ENCODE measurements around the gene RECQL.
"Not testable (repeated sequence)": the region's sequence is repeated elsewhere in the genome, so short reads cannot be mapped to it uniquely, and the experiment has no call there.

RECQL gene

DNA sequence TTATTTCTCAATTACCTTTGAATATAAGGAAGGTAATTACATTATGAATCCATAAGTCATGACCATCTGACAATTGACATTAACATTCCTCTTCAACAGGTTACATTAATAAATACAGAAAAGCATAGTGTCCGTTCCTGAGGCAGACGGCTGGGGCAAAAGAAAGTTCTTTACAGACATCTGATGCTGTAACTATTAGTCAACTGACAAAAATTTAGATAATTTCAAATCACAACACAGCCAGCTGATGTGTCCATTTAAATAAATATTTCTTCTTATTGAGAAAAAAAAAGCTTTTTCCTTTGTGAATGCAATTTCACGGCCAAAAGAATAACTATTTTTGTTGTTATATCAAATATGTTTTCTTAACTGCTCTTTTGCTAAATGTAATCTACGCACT, 73.2 kb downstream of the RECQL start:
- Histone ChIP-seq H3K79me2 (ENCODE audit: insufficient read depth, low read length) (no peaks in the 10 kb centered on the region), H3K27ac (ENCODE audit: low read depth, low read length, poor library complexity, severe bottlenecking) (no peak overlapping the region), H3K4me2 (ENCODE audit: low read length) (no peak overlapping the region), H2AFZ (ENCODE audit: low read length) (no peak overlapping the region), H3K27me3 (ENCODE audit: insufficient read depth, low read length) (no peaks in the 10 kb centered on the region), H3K9me2 (ENCODE audit: low read depth, low read length) (no peaks in the 10 kb centered on the region), H3K9me3 (ENCODE audit: low read length) (no peaks in the 10 kb centered on the region), H4K20me1 (ENCODE audit: insufficient read depth, low read length) (no peaks in the 10 kb centered on the region), H3K4me3 (ENCODE audit: low read depth, low read length, poor library complexity, severe bottlenecking) (no peak overlapping the region), H3K36me3 (ENCODE audit: insufficient read depth, low read length) (no peaks in the 10 kb centered on the region), H3F3A (ENCODE audit: insufficient read depth, low read length) (no peaks in the 10 kb centered on the region), H3K4me1 (ENCODE audit: insufficient read depth, low read length, severe bottlenecking) (no peaks in the 10 kb centered on the region), H3K9ac (ENCODE audit: low read length) (no peak overlapping the region)
- TF ChIP-seq EZH2 (IDR thresholded peaks at IDR 0.05; ENCODE audit: borderline replicate concordance, low read length): no peak
- TF ChIP-seq, protein P1, sequence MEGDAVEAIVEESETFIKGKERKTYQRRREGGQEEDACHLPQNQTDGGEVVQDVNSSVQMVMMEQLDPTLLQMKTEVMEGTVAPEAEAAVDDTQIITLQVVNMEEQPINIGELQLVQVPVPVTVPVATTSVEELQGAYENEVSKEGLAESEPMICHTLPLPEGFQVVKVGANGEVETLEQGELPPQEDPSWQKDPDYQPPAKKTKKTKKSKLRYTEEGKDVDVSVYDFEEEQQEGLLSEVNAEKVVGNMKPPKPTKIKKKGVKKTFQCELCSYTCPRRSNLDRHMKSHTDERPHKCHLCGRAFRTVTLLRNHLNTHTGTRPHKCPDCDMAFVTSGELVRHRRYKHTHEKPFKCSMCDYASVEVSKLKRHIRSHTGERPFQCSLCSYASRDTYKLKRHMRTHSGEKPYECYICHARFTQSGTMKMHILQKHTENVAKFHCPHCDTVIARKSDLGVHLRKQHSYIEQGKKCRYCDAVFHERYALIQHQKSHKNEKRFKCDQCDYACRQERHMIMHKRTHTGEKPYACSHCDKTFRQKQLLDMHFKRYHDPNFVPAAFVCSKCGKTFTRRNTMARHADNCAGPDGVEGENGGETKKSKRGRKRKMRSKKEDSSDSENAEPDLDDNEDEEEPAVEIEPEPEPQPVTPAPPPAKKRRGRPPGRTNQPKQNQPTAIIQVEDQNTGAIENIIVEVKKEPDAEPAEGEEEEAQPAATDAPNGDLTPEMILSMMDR (IDR thresholded peaks at IDR 0.05; ENCODE audit: low read length): no peak

DNA sequence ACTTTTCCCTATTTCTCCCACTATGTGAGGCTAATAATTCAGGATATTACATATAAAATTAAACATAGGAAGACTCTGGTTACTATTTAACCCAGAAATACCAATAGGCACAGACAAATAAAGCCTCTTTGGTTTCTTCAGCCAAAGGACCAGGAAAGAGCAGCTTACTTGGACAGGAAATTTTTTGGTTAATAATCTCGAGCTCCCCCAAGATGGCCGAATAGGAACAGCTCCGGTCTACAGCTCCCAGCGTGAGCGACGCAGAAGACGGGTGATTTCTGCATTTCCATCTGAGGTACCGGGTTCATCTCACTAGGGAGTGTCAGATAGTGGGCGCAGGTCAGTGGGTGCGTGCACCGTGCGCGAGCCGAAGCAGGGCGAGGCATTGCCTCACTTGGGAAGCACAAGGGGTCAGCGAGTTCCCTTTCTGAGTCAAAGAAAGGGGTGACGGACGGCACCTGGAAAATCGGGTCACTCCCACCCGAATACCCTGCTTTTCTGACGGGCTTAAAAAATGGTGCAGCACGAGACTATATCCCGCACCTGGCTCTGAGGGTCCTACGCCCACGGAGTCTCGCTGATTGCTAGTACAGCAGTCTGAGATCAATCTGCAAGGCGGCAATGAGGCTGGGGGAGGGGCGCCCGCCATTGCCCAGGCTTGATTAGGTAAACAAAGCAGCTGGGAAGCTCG, 82.3 kb downstream of the RECQL start:
- not testable (repeated sequence) for H3K27me3 ChIP-seq (ENCODE audit: insufficient read depth, low read length); H3K4me2 ChIP-seq (ENCODE audit: low read length); H3K79me2 ChIP-seq (ENCODE audit: insufficient read depth, low read length); H3F3A ChIP-seq (ENCODE audit: insufficient read depth, low read length); H3K9ac ChIP-seq (ENCODE audit: low read length); H3K36me3 ChIP-seq (ENCODE audit: insufficient read depth, low read length); H3K27ac ChIP-seq (ENCODE audit: low read depth, low read length, poor library complexity, severe bottlenecking); H3K9me3 ChIP-seq (ENCODE audit: low read length); H2AFZ ChIP-seq (ENCODE audit: low read length); H3K9me2 ChIP-seq (ENCODE audit: low read depth, low read length); H4K20me1 ChIP-seq (ENCODE audit: insufficient read depth, low read length); H3K4me1 ChIP-seq (ENCODE audit: insufficient read depth, low read length, severe bottlenecking); H3K4me3 ChIP-seq (ENCODE audit: low read depth, low read length, poor library complexity, severe bottlenecking)
